Mucosa of descending colon (tissue), 3 donors: ENCODE data around the gene AGO4. TPM values are rescaled to one million over a fixed set of nuclear protein-coding genes. Genes with fewer than 3 reads are reported as not detected.

Experiments
- ATAC-seq: fragments of 200-7000 bp; cut with Tn5 transposase; one replicate; pipeline ENCODE4 v1.9.1; 2020; ENCODE audit warnings: mild to moderate bottlenecking, moderate library complexity
- DNase-seq, 3 donors: peaks; one replicate each; pipeline ENCODE4 v3.0.0-alpha.2; 2020
- H3K36me3 ChIP-seq: fragments of 200-600 bp; one replicate; pipeline ENCODE4 v1.8.0; 2021; ENCODE audit warnings: low read depth, mild to moderate bottlenecking
- H3K4me1 ChIP-seq: fragments of 200-600 bp; one replicate; pipeline ENCODE4 v1.8.0; 2021; ENCODE audit warnings: low read depth, mild to moderate bottlenecking
- H3K4me3 ChIP-seq: fragments of 200-600 bp; one replicate; pipeline ENCODE4 v1.8.0; 2021; ENCODE audit warnings: mild to moderate bottlenecking
- H3K9me3 ChIP-seq: fragments of 200-600 bp; one replicate; pipeline ENCODE4 v1.8.0; 2021; ENCODE audit warnings: mild to moderate bottlenecking
- CTCF ChIP-seq: fragments of 200-600 bp; IDR thresholded peaks from one replicate; pipeline ENCODE4 v1.8.0; 2022; ENCODE audit warnings: antibody characterized with exemption, mild to moderate bottlenecking
- intact Hi-C, 2 donors: fragments of 100-400 bp; cut with DNase I in 1 of 2; cut with micrococcal nuclease in 1 of 2; formaldehyde crosslinking; loops; one replicate each; pipeline versions ENCODE4 v1.11.0 to v1.11.1; 2022; cut with DNase I, micrococcal nuclease
- total RNA-seq, 3 donors: library from RNA; stranded (reverse); fragmentation: NEBNext Ultra II Directional in 2 of 3; extraction: Animal tissue kit (Norgen Biotek cat#: 25700) in 2 of 3; gene quantifications; one replicate each; pipeline versions ENCODE4 v1.2.1 to v1.2.4, GENCODE V29; 2021 to 2023
- donor health status: DM: no; HTN: no; CAD: no; lungs with moderate emphysema.
- donor health status: DM: no; HTN: no; CAD: no.
- donor health status: DM: no; HTN: yes; CAD: no.

AGO4 gene
- total RNA-seq, 3 donors from 2014 or later: 9.9 to 20.0 (median 18.2) TPM

GRCh38 chr1:35851132-35851869, 43.5 kb downstream of the AGO4 start:
- no peak for DNase-seq
- H3K4me3 ChIP-seq: no peak overlapping the region

GRCh38 chr1:35852241-35852640, 44.4 kb downstream of the AGO4 start:
- peak; percentile 37 for ATAC-seq
- no peaks in the 10 kb centered on the region for H3K9me3 ChIP-seq
- no peak for DNase-seq
- intact Hi-C loops: no loop called here
- no peak for TF ChIP-seq CTCF
- peaks cover 5% of the 10 kb centered on the region for H3K4me1 ChIP-seq
- H3K36me3 ChIP-seq: no peaks in the 10 kb centered on the region
- H3K4me3 ChIP-seq: no peak overlapping the region

More at GRCh38 chr1:35851132-35851869, 43.5 kb downstream of the AGO4 start:
- Histone ChIP-seq H3K36me3 (no peaks in the 10 kb centered on the region), H3K9me3 (no peaks in the 10 kb centered on the region), H3K4me1 (peaks cover 5% of the 10 kb centered on the region)
- ATAC-seq: no peak
- no peak for TF ChIP-seq CTCF
- intact Hi-C loops: no loop called here

GRCh38 chr1:35854989-35855700, 47.3 kb downstream of the AGO4 start:
- Histone ChIP-seq H3K9me3 (no peaks in the 10 kb centered on the region), H3K4me1 (peaks cover 5% of the 10 kb centered on the region), H3K36me3 (no peaks in the 10 kb centered on the region), H3K4me3 (no peak overlapping the region)
- peak; percentile 37 for ATAC-seq
- no peak for TF ChIP-seq CTCF
- DNase-seq: peak in 1 of 3 donors; percentile 22
- intact Hi-C loops: no loop called here

GRCh38 chr1:35856964-35857363, 49.1 kb downstream of the AGO4 start:
- intact Hi-C loops: no loop called here
- ATAC-seq (peak; percentile 46), DNase-seq (no peak)
- Histone ChIP-seq H3K36me3 (no peaks in the 10 kb centered on the region), H3K4me3 (no peak overlapping the region), H3K9me3 (no peaks in the 10 kb centered on the region), H3K4me1 (no peaks in the 10 kb centered on the region)
- no peak for TF ChIP-seq CTCF

- H3K4me1 ChIP-seq: no peaks in the 10 kb centered on the region
- DNase-seq (peak in 1 of 3 donors; percentile 50), ATAC-seq (no peak)
- TF ChIP-seq CTCF: no peak
- no peaks in the 10 kb centered on the region for H3K36me3 ChIP-seq
- H3K9me3 ChIP-seq: no peaks in the 10 kb centered on the region
- intact Hi-C loops: no loop called here
- no peak overlapping the region for H3K4me3 ChIP-seq
Observed at GRCh38 chr1:35857830-35858229, 50.0 kb downstream of the AGO4 start.
